Kidney (tissue), 14 donors: ENCODE results near the gene CTIF. TPM values are rescaled to one million over a fixed set of nuclear protein-coding genes. Genes with fewer than 3 reads are reported as not detected.

Experiments
- DNase-seq, 5 donors: peaks; one replicate each; pipeline ENCODE4 v3.0.0-alpha.2; 2013 to 2020
- FAIRE-seq: peaks from 2 replicates; lab custom pipeline; 2012; peaks lifted over from hg19 to GRCh38; lab: Jason Lieb, UNC
- H3K27ac ChIP-seq, 2 donors: one replicate each; pipeline ENCODE4 v1.7.0; 2013; ENCODE audit warnings: low read depth in 2 of 2, low read length in 2 of 2, inconsistent platforms in 1 of 2
- H3K27me3 ChIP-seq: one replicate; pipeline ENCODE4 v1.7.1; 2013; ENCODE audit warnings: low read length, inconsistent platforms; ENCODE audit not compliant: control insufficient read depth, insufficient read depth
- H3K36me3 ChIP-seq, 3 donors: one replicate each; pipeline versions ENCODE4 v1.7.0 to v1.7.1; 2013; ENCODE audit warnings: low read length in 3 of 3, control low read depth in 1 of 3, inconsistent platforms in 1 of 3; ENCODE audit not compliant: insufficient read depth in 3 of 3, control insufficient read depth in 2 of 3
- H3K4me1 ChIP-seq, 3 donors: one replicate each; pipeline versions ENCODE4 v1.7.0 to v1.7.1; 2013; ENCODE audit warnings: low read length in 3 of 3, inconsistent platforms in 1 of 3, low read depth in 1 of 3; ENCODE audit not compliant: control insufficient read depth in 2 of 3, insufficient read depth in 2 of 3
- H3K4me3 ChIP-seq, 3 donors: one replicate each; pipeline versions ENCODE4 v1.7.0 to v1.8.1; 2013; ENCODE audit warnings: low read length in 3 of 3, control low read depth in 1 of 3, inconsistent platforms in 1 of 3
- H3K9ac ChIP-seq, 3 donors: one replicate each; pipeline versions ENCODE4 v1.7.0 to v1.7.1; 2013; ENCODE audit warnings: low read length in 3 of 3, control low read depth in 1 of 3, inconsistent platforms in 1 of 3
- H3K9me3 ChIP-seq, 3 donors: one replicate each; pipeline versions ENCODE4 v1.7.0 to v1.7.1; 2013; ENCODE audit warnings: low read length in 3 of 3, control low read depth in 1 of 3, inconsistent platforms in 1 of 3; ENCODE audit not compliant: control insufficient read depth in 2 of 3, insufficient read depth in 1 of 3
- CTCF ChIP-seq: IDR thresholded peaks from 3 replicates; pipeline ENCODE4 v1.5.1; 2012; ENCODE audit warnings: mild to moderate bottlenecking, moderate library complexity, borderline replicate concordance; ENCODE audit not compliant: insufficient read depth; ENCODE audit errors: extremely low read depth
- intact Hi-C: fragments of 100-400 bp; cut with DNase I; formaldehyde crosslinking; loops from one replicate; pipeline ENCODE4 v1.11.1; 2022
- polyA plus RNA-seq: library from polyadenylated mRNA; stranded (reverse); fragments of 350-450 nt; fragmentation: Illumina TruSeq; extraction: RNeasy Lipid Tissue Mini Kit (QIAGEN cat#74804); gene quantifications from one replicate; pipeline ENCODE4 v1.2.3, GENCODE V29; 2014; ENCODE audit warnings: low read depth, low replicate concordance; ENCODE audit not compliant: insufficient read depth
- total RNA-seq: library from RNA; stranded (reverse); fragmentation: NEBNext Ultra II Directional; extraction: Animal tissue kit (Norgen Biotek cat#: 25700); gene quantifications from one replicate; pipeline ENCODE4 v1.2.1, GENCODE V29; 2021
- donor health status: control.
- donor health status: control.
- donor health status: control.
- donor health status: control.
- donor health status: control.
- donor health status: DM: yes; HTN: yes; CAD: no.
- donor health status: Normal renal cell carcinoma (clear cell type).

The CTIF gene
- total and polyA plus RNA-seq, 2 donors from 2014 or later: 37.3 to 41.9 TPM

DNA sequence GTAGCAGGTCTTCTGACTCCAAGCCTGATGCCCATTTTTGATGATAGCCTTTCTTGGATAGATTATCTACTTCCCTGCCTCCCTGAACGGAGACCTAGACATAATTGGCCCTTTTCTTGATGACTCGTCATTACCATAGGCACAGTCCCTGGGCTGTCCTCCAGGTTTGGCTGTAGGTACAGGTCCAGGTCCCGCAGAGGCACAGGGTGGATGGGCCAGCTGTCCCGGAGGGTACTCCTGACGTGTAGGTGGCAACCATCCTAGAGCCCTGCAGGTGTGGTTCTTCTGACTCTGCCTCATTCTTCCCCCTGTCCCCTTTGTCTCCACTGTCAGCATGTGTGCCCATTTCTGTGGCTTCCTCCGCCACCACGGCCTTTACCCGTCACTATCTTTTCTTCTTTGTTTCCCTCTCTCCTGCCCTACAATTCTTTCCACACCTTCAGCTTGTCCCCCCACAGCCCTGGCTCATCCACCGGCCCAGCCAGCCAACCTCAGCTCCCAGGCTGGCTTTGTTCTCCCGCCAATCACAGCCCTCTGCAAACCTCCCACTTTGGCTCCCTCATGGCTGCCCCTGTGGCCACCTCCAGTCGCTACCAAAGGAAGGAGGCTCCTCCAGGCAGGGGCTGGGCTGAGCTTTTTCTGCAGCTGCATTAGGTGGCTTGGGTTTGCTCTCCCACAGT is 309.1 kb downstream of the CTIF start:
- Histone ChIP-seq H3K27me3 (no peaks in the 10 kb centered on the region), H3K4me1 (peaks cover 2 to 22% (median 3%) of the 10 kb centered on the region in 3 donors), H3K4me3 (no peak overlapping the region), H3K27ac (no peak overlapping the region), H3K9me3 (no peaks in the 10 kb centered on the region), H3K36me3 (no peaks in the 10 kb centered on the region), H3K9ac (no peak overlapping the region)
- intact Hi-C loops: loop anchor here (10.0 kb wide), 1 partner anchor 97 kb away; no protein-coding TSS in a partner anchor
- FAIRE-seq (no peak), DNase-seq (peak in 1 of 5 donors; percentile 61)
- TF ChIP-seq CTCF: no peak

- TF ChIP-seq CTCF: no peak
These were observed 309.9 kb downstream of the CTIF start for GRCh38 chr18:48848641-48849143.

GRCh38 chr18:48850822-48851598 is 312.2 kb downstream of the CTIF start:
- peak in 4 of 5 donors; percentile 63 to 95 (median 77) for DNase-seq
- intact Hi-C loops: no loop called here
- H3K36me3 ChIP-seq: no peaks in the 10 kb centered on the region
- no peak for FAIRE-seq
- H3K9ac ChIP-seq: peak overlapping the region in 1 of 3 donors; percentile 26
- peaks cover 0 to 12% (median 2%) of the 10 kb centered on the region in 3 donors for H3K4me1 ChIP-seq
- no peak overlapping the region for H3K4me3 ChIP-seq
- H3K27ac ChIP-seq: peak overlapping the region; percentile 40 to 74
- no peaks in the 10 kb centered on the region for H3K9me3 ChIP-seq
- no peak for TF ChIP-seq CTCF
- H3K27me3 ChIP-seq: no peaks in the 10 kb centered on the region

More at GRCh38 chr18:48848641-48849143, 309.9 kb downstream of the CTIF start:
- FAIRE-seq: no peak
- peaks cover 0 to 18% (median 2%) of the 10 kb centered on the region in 3 donors for H3K4me1 ChIP-seq
- no peaks in the 10 kb centered on the region for H3K36me3 ChIP-seq
- no peaks in the 10 kb centered on the region for H3K9me3 ChIP-seq
- H3K9ac ChIP-seq: no peak overlapping the region
- no peaks in the 10 kb centered on the region for H3K27me3 ChIP-seq
- intact Hi-C loops: loop anchor here (10.0 kb wide), 1 partner anchor 96 kb away; no protein-coding TSS in a partner anchor
- no peak overlapping the region for H3K4me3 ChIP-seq
- DNase-seq: peak in 3 of 5 donors; percentile 58 to 80 (median 75)
- H3K27ac ChIP-seq: peak overlapping the region in 1 of 2 donors; percentile 43
